Duodenal mucosa (tissue), 2 donors: Measurements from ENCODE around the gene LTBP1.

Source experiments
- H3K27ac ChIP-seq: one replicate; pipeline ENCODE4 v1.7.0; 2013; ENCODE audit warnings: low read depth, low read length
- H3K27me3 ChIP-seq, 2 donors: one replicate each; pipeline ENCODE4 v1.7.0; 2013; ENCODE audit warnings: low read length in 2 of 2, control low read depth in 1 of 2; ENCODE audit not compliant: insufficient read depth in 2 of 2, control insufficient read depth in 1 of 2
- H3K36me3 ChIP-seq, 2 donors: one replicate each; pipeline ENCODE4 v1.7.0; 2013; ENCODE audit warnings: low read length in 2 of 2, control low read depth in 1 of 2; ENCODE audit not compliant: insufficient read depth in 2 of 2, control insufficient read depth in 1 of 2
- H3K4me1 ChIP-seq, 2 donors: one replicate each; pipeline ENCODE4 v1.7.0; 2013; ENCODE audit warnings: low read length in 2 of 2, control low read depth in 1 of 2; ENCODE audit not compliant: insufficient read depth in 2 of 2, control insufficient read depth in 1 of 2
- H3K4me3 ChIP-seq, 2 donors: one replicate each; pipeline ENCODE4 v1.7.0; 2013; ENCODE audit warnings: low read length in 2 of 2, low read depth in 1 of 2
- H3K9ac ChIP-seq, 2 donors: one replicate each; pipeline ENCODE4 v1.7.0; 2013; ENCODE audit warnings: low read length in 2 of 2, low read depth in 1 of 2
- H3K9me3 ChIP-seq, 2 donors: one replicate each; pipeline ENCODE4 v1.7.0; 2013; ENCODE audit warnings: low read length in 2 of 2, control low read depth in 1 of 2; ENCODE audit not compliant: control insufficient read depth in 1 of 2

LTBP1 gene

DNA sequence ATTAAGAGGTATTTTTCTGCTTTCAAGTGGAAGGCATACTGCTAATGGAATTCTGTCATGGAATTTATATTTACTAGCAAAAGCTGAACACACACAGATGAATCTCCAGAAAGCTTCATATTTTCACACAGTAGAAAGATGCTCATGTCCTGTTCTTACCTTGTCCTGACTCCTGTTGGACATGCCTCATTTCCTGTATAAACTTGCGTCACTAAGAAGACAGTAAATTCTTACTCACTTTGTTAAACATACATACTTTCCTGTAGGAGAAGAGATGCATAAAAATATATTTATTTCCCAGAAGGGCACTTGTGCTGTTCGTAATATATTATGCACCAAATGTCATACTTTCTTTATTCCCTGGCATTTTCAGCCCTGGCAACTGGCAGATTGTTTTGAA is 291.4 kb downstream of the LTBP1 start:
- no peak overlapping the region for H3K4me3 ChIP-seq
- H3K36me3 ChIP-seq = no peaks in the 10 kb centered on the region
- H3K9me3 ChIP-seq = no peaks in the 10 kb centered on the region
- H3K27ac ChIP-seq = no peak overlapping the region
- H3K9ac ChIP-seq = no peak overlapping the region
- H3K27me3 ChIP-seq = no peaks in the 10 kb centered on the region
- no peaks in the 10 kb centered on the region for H3K4me1 ChIP-seq

DNA sequence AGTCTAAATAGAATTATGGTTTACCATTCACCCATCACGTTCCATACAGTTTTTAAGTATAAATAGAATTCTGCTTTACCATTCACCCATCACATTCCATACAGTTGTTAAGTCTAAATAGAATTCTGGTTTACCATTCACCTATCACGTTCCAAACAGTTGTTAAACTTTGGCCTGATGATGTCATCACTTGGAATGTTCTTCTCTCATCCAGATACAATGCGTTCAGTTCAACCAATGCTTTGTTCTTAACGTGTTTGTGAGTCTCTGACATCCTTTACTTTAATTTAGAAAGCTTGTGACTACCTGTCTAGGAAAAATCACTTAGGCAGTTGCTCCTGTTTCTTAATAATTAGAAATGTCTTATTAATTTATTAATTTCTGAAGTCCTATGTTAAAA is 293.4 kb downstream of the LTBP1 start:
- H3K4me3 ChIP-seq = no peak overlapping the region
- H3K27me3 ChIP-seq = no peaks in the 10 kb centered on the region
- H3K4me1 ChIP-seq = no peaks in the 10 kb centered on the region
- H3K36me3 ChIP-seq = no peaks in the 10 kb centered on the region
- no peak overlapping the region for H3K9ac ChIP-seq
- no peaks in the 10 kb centered on the region for H3K9me3 ChIP-seq
- H3K27ac ChIP-seq = no peak overlapping the region

DNA sequence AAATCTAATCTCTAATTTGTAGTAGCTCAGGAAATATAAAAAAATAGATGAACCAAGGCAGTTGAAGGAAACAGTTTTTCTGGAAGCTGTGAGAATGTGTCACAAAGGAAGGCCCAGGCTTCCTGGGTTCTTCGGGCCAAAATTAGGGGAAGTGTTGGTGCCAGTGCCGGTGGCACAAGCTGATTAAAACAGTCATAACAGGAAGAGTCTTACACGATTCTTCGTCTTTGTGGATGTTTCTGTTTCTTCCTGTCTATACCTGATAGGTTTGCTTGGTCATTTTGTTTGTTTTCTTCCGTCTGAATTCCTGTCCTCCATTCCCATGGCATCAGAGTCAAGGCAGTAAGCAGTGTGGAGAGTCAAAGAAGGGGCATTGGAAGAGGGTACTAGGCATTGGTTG is 294.3 kb downstream of the LTBP1 start:
- no peak overlapping the region for H3K27ac ChIP-seq
- no peak overlapping the region for H3K4me3 ChIP-seq
- H3K36me3 ChIP-seq = no peaks in the 10 kb centered on the region

DNA sequence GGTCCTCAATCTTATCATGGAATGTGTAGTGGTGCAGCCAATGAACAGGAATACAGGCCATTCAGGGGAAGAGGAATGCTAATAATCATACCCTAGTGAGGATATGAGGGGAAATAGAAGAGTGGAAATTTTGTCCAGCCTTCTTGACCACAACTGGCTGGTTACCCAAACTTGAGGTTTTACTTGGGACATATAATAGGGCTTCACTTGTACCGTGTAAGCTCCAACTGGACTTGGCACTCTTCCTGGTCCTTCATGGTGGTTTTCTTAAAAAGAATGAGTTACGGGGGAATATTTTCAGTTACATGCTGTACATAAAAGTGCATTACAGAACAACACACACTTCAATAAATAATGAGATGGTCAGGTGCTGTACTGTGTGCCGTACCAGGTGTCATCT is 294.8 kb downstream of the LTBP1 start:
- no peaks in the 10 kb centered on the region for H3K36me3 ChIP-seq
- no peak overlapping the region for H3K4me3 ChIP-seq
- no peak overlapping the region for H3K9ac ChIP-seq
- no peaks in the 10 kb centered on the region for H3K4me1 ChIP-seq
- H3K9me3 ChIP-seq = no peaks in the 10 kb centered on the region
- H3K27me3 ChIP-seq = no peaks in the 10 kb centered on the region
- H3K27ac ChIP-seq = no peak overlapping the region

More for the DNA sequence above, 294.3 kb downstream of the LTBP1 start:
- Histone ChIP-seq H3K9me3 (no peaks in the 10 kb centered on the region), H3K9ac (no peak overlapping the region), H3K27me3 (no peaks in the 10 kb centered on the region), H3K4me1 (no peaks in the 10 kb centered on the region)

DNA sequence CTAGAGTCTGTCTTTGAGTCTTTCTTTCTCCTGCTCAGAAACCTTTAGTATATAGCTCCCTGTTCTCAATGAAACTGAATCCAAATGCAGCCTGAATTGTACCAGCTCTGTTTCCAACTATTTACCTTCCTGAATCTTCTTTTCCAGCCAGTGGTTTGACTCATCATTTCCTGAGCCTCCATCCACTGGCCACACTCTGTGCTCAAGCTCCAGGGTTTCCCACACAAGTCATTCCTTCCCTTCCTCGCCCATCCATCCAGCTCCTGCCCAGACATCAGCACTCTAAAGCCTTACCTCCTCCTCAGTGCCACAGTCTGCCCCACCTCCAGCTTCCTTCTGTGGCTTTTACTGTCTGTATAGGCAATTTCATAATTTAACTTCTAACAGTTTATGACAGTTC is 296.1 kb downstream of the LTBP1 start:
- H3K27me3 ChIP-seq = no peaks in the 10 kb centered on the region
- no peak overlapping the region for H3K27ac ChIP-seq
- no peak overlapping the region for H3K9ac ChIP-seq
- no peaks in the 10 kb centered on the region for H3K36me3 ChIP-seq
- H3K9me3 ChIP-seq = no peaks in the 10 kb centered on the region
- H3K4me1 ChIP-seq = no peaks in the 10 kb centered on the region
- H3K4me3 ChIP-seq = no peak overlapping the region

DNA sequence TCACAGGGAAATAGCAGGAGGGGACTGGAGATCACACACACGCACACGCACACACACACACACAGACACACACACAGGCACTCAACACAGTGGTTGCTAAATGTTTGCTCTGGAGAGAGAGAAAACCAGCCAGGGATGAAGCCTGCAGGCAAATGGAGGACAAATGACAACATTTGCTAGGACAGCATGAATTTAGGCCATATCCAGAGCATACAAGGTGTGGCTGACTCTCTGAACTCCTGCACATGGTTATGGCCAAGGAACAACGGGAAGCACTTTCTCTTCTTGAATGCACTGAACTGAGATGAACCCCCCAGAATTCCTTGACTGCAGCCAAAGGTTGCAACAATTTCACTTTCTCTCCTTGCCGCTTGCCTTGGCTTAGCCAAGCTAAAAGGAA is 299.7 kb downstream of the LTBP1 start:
- no peak overlapping the region for H3K9ac ChIP-seq
- H3K27ac ChIP-seq = no peak overlapping the region
- no peaks in the 10 kb centered on the region for H3K9me3 ChIP-seq
- no peaks in the 10 kb centered on the region for H3K27me3 ChIP-seq
- no peaks in the 10 kb centered on the region for H3K36me3 ChIP-seq
- H3K4me1 ChIP-seq = no peaks in the 10 kb centered on the region
- no peak overlapping the region for H3K4me3 ChIP-seq

DNA sequence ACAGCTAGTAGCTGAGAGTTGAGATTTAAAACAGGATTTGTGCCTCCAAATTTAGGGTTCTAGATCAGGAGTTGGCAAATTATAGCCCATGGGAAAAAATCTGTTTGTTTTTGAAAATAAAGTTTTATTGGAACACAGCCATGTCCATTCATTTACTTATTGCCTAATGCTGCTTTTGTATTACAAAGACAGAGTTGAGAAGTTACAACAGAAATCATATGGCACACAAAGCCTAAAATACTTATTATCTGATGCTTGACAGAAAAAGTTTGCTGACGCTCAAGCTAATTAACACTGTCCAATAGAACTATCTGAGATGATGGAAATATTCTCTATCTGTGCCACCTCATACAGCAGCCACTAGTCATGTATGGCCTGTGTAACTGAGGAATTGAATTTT is 300.6 kb downstream of the LTBP1 start:
- Histone ChIP-seq H3K27ac (no peak overlapping the region), H3K4me1 (no peaks in the 10 kb centered on the region), H3K27me3 (no peaks in the 10 kb centered on the region), H3K36me3 (no peaks in the 10 kb centered on the region), H3K4me3 (no peak overlapping the region), H3K9ac (no peak overlapping the region), H3K9me3 (no peaks in the 10 kb centered on the region)

DNA sequence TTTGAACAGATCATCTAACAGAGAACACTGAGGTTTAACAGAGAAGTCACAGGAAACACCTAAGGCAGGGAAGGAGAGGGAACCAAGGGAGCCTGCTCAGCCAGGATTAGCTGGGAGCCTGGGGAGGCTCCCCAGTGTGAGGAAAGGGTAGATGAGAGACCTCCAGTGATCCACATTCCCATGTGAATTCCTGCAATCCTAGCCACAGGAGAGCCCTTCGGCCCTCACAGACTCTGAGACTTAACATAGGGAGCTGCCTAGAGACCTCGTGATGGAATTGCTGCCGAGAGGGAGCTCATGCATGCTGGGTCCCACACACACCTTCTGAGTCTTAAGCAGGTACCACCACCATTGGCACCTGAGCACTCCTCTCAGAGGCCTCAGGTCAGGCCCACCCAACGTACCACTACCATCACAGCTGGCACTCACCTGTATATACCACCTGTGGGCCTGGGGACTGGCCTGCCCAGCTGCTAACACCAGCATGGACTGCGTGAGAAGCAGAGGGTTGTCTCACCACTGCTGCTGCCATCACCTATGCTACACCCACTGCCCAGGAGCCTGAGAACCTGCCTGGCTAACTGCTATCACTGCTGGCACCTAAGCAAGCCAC is 303.8 kb downstream of the LTBP1 start:
- Histone ChIP-seq H3K9me3 (no peaks in the 10 kb centered on the region), H3K27me3 (no peaks in the 10 kb centered on the region), H3K4me3 (no peak overlapping the region), H3K36me3 (no peaks in the 10 kb centered on the region), H3K4me1 (no peaks in the 10 kb centered on the region), H3K27ac (no peak overlapping the region), H3K9ac (no peak overlapping the region)

DNA sequence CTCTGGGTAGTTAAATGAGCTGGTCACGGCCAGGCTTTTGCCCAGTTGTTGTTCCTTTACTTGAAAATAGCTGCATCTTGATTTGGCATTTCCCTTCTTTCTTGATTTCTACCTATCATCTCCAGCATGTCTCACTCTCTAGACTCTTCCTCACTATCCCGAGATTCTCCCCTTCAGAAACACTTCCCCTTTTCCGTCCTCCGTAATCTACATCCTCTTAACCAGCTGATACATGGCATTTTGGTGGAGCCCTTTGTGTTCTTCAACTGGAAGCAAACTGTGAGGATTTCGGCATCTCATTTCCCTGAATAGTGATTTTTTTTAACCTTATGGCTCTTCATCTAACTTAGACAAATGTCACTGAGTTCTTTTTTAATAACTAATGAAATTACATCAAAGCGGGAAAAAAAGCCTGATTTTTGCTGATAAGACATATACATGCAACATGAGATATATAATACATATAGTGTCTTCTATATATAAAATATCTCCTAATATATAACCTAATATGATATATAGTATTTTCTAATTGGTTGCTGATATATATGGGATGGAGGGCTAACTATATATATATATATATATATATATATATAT is 309.5 kb downstream of the LTBP1 start:
- Histone ChIP-seq H3K27me3 (no peaks in the 10 kb centered on the region), H3K36me3 (no peaks in the 10 kb centered on the region), H3K9ac (no peak overlapping the region), H3K27ac (no peak overlapping the region), H3K4me3 (no peak overlapping the region), H3K4me1 (no peaks in the 10 kb centered on the region), H3K9me3 (no peaks in the 10 kb centered on the region)

DNA sequence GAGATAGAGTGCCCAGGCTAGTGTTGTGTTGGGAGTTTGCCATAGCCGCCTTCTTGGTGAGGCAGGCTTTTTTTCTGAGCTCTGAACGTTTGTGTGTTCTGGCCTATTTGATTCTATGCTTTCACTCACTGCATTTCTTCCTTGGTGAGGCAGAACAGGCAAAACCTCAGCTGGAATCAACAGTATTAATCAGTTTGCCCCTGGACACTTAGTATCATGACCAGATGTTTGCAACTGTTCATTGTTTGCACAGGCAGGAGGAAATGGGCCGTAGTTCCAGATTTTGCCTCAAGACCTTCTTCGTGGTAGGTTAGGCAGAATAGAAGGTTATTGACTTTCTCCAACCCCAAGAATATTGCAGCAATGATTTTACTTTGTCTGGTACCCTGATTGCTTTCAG is 311.6 kb downstream of the LTBP1 start:
- no peaks in the 10 kb centered on the region for H3K9me3 ChIP-seq
- no peaks in the 10 kb centered on the region for H3K36me3 ChIP-seq
- no peak overlapping the region for H3K27ac ChIP-seq
- no peak overlapping the region for H3K4me3 ChIP-seq
- H3K4me1 ChIP-seq = no peaks in the 10 kb centered on the region
- H3K27me3 ChIP-seq = no peaks in the 10 kb centered on the region
- no peak overlapping the region for H3K9ac ChIP-seq
